ENCODE data around the gene LRMDA.

The LRMDA gene

DNA sequence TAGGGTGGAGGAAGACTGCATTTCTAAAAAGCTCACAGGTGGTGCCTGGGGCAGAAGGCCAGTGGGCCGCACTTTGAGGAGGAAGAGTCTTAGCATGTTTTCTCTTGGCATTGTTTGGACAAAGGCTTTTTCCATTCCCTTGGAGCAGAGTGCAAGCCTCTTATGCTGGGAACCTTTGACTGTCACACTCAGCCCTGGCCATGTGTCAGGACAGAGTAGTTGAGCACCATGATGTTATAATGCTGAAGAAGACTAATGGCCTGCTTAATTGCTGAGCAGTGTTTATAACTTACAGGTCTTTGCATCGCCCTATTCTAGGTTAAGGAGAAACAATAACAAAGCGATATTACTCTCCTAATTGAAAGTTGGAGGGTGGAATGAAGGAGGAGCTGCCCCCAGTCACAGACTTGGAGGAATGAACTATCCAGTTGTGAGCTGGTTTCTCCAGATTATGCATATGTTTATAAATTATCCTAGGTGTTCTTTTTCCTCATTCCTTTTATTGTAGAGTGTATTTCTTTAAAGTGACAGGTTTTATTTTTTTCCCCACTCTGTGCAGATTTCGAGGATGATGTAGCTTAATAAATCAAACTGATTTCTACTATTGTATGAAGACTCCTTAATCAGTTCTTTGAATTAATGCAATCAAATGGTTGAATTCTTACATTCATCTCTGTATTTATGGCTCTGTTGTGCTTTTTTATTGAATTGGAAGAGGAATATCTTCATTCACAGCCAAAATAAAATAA is 767.0 kb downstream of the LRMDA start:
- no peak for DNase-seq

- no peak for DNase-seq
Measured at GRCh38 chr10:76201962-76202361, 770.5 kb downstream of the LRMDA start.

DNA sequence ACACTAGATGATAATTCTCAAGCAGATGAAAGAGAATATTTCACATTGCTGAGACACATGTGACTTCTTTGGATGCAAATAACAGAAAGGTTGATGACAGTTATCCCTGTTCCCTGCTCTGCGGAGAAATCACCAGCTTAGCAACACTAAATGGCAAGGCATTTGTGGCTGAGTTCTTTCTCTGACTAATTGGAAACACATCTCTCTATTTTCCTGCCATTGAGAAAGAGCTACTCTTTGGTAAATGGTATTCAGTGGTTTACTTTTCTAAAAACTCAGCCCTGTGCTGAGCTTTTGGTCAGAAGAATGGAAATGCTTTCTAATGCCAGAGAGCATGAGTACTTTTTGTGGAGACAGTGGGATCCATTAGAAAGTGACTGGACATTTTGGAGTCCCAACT is 771.4 kb downstream of the LRMDA start:
- no peak for DNase-seq

- no peak for DNase-seq
Measured at GRCh38 chr10:76205361-76205760, 773.9 kb downstream of the LRMDA start.

DNA sequence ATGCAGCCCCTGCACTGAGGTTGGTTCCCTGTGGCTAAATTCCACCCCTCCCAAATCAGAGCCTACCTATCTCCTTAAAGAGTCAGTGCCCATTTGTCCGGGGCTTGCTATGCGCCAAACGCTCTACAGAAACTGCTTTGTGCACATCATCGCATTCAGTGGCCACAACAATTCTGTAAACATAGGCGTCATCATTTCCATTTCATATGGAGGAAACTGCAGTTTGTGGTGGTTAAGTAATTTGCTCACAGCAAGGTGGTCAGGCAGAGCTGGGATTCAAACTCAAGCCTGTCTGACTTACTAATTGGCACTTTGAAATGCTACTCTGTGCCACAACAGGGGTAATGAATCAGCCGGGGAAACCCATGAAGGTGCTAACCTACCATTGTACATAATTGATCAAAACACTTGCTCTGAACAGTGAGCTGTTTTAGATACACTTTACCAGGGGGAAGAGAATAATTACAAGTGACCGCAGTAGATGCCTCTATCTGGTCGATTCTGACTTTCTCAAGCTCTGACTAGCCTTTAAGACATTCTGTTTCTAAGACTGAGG is 775.5 kb downstream of the LRMDA start:
- DNase-seq: no peak

GRCh38 chr10:76209135-76209534 is 777.7 kb downstream of the LRMDA start:
- DNase-seq: no peak

GRCh38 chr10:76210211-76210610 is 778.8 kb downstream of the LRMDA start:
- no peak for DNase-seq

- DNase-seq: no peak
Measured at GRCh38 chr10:76211691-76212090, 780.3 kb downstream of the LRMDA start.

GRCh38 chr10:76213876-76214275 is 782.5 kb downstream of the LRMDA start:
- no peak for DNase-seq

DNA sequence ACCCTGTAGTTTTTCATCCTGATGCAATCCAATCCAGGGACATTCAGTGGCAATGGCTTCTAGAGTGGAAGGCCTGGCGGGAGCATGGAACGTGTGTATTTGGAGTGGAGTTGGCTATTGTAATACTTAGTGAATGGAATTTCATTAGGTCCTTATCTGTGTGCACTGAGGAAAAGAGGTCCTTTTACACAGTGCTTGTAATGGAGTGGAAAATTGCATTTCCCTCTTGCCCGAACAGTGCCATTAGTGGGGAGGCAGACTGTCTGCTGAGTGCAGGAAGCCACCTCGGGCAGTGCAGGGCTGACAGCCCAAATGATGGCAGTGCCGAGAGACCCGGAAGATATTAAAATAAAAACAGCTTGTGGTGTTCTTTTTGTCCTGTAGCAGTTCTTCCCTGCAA is 786.6 kb downstream of the LRMDA start:
- no peak for DNase-seq

DNA sequence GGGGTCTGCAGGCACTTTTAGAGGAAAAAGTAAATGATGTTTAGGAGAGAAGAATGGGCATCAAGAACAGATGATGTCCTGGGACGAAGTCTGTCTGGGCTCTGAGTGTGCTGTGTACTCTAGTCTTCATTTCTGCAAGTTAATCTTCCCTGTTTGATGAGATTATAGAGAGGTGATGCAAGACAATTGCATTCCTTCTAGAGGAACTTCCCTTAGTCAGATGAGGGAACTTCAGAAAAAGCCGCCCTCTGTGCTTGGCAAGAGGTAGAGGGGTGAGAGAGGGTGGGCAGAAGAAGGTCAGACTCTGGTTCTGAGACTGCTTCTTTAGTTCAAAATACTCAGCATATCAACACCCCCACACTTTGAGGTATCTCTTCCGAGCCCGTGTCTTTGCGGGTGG is 797.9 kb downstream of the LRMDA start:
- no peak for DNase-seq

DNA sequence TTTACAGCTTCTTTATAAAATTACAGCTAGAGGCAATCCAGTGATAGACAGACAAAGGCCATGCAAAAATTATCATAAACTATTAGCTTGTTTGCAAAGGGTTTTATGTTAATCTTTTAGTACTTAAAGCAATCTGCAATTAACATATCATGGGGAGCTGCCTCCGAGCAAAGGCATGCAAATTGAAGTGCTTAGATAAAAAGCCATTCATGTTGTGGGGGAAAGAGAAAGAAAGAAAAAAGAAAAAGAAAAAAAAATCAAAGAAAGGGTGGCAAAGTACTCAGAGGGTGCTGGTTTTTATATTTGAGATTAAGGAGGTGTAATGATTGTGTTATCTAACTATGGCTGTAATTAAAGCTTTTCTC is 799.5 kb downstream of the LRMDA start:
- DNase-seq: no peak

DNA sequence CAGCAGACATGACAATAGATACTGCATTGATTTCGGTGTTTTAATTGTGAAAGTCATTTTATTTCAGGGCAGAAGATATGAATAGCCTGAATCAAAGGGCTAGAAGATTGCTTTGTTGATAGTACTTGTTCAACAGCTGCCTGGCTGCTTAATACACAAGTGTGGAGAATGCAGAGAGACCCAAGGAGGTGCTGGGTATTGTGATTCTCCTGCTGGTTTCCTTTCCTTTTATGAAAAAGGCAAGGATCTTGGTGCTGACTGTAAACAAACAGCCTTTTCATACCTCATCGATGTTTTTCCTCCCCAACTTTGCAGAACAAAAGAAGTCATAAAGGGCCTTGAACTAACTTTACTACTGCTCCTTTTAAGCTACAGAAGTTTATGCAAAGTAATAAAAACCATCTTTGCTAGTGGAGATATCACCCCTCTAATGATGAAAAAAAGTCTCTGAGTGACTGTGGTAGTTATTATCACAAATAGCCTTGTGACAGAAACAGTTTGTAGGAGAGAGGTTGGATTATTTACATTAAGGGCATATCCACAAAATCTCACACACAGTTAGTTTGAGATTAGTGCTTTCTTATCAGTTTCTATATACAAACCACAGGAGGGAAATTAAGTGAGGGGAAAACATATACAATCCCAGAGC is 800.0 kb downstream of the LRMDA start:
- no peak for DNase-seq

- no peak for DNase-seq
Measured at GRCh38 chr10:76234499-76235226, 803.2 kb downstream of the LRMDA start.

DNA sequence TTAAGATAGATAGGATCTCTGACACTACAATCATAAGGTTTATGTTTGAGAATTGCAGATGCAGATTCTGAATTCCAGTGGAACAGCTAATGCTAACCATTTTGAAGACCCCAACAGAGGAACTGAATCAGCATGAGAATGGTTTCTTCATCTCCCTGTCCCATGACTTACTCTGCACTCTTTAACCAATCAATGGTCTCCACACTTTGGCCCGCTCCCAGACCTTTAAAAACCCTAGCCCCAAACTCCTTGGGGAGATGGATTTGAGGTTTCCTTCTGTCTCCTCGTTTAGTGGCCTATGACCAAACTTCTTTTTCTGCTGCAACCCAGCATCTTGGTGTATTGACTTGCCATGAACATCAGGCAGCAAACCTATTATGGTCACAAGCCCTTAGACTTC is 804.9 kb downstream of the LRMDA start:
- no peak for DNase-seq

- DNase-seq: no peak
Measured at GRCh38 chr10:76242956-76243355, 811.5 kb downstream of the LRMDA start.

GRCh38 chr10:76244061-76244686 is 812.8 kb downstream of the LRMDA start:
- no peak for DNase-seq

- no peak for DNase-seq
Measured at GRCh38 chr10:76245951-76246495, 814.6 kb downstream of the LRMDA start.

DNA sequence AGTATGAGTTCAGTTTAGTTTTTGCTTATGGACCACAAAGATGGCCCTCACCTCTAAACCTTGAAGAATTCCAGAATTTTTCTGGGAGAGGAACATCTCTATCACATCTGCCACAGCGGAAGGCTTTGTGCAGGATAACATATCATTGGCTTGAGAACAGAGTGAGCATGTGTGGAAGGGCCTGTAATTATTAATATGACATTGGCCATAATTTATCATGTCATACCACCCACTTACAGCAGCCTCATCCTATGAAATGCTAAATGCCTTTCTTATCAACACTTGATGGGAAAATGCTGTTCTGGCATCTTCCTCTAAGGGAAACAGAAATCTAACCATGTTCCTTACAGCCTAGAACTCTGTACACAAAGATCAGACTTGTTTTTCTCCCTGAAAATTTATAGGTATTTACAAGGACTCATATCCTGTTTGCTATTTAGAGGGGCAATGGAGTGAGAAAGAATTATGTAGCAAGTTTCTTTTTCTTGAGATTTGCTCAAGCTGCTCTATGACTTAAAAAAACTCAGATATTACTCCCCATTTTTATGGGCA is 817.3 kb downstream of the LRMDA start:
- no peak for DNase-seq

- DNase-seq: no peak
Measured at GRCh38 chr10:76251841-76252671, 820.6 kb downstream of the LRMDA start.

DNA sequence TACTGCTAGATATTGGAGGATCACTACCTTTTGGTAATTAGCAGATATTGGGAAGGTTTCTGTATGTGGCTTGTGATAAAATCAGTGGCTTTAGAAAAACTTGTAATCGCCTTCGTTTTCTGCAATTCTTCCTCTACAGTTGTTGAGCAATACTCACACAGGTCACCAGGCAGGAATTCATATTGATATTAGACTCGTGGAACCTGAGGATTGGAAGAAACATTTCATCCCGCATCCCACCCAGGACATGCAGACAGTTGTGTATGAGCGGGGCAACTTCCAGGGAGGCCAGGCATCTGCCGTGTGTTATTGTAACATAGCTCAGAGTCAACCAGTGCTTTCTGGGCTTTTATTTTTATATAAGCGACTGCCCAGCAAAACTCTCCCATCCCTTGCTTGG is 821.3 kb downstream of the LRMDA start:
- DNase-seq: no peak

- DNase-seq: no peak
Measured at GRCh38 chr10:76255241-76255640, 823.8 kb downstream of the LRMDA start.

Data from activated CD4-positive, alpha-beta T cell treated with anti-CD3 and anti-CD28 coated beads, Interleukin-10, Interleukin-2, amounts not matched to agents 100 ng/mL and 50 ng/mL, durations not matched to agents 16 hours and 8 hours (primary cell).